Tibial nerve (tissue), 4 donors: ENCODE results near the gene MCHR1.

Source experiments
- EP300 ChIP-seq, 2 donors: sonication (generic); formaldehyde crosslinking; IDR thresholded peaks; one replicate each; pipeline ENCODE4 v1.6.1; 2017; ENCODE audit warnings: antibody characterized with exemption in 2 of 2, mild to moderate bottlenecking in 1 of 2
- POLR2A ChIP-seq, 2 donors: fragments of 450-650 bp; IDR thresholded peaks; one replicate each; pipeline ENCODE4 v1.6.1; 2017; ENCODE audit warnings: antibody characterized with exemption in 2 of 2, mild to moderate bottlenecking in 2 of 2, moderate library complexity in 2 of 2
- TF ChIP-seq, protein P1 (sequence below), 5 experiments: fragments of 200-600 bp in 3 of 5; fragments of 450-650 bp in 2 of 5; sonication (generic) in 3 of 5; IDR thresholded peaks; one replicate each; pipeline ENCODE4 v1.5.1; 2016 to 2019; ENCODE audit warnings: antibody characterized with exemption in 5 of 5, mild to moderate bottlenecking in 3 of 5, moderate library complexity in 2 of 5

GRCh38 chr22:40720538-40721256 is 41.4 kb downstream of the MCHR1 start:
- TF ChIP-seq, protein P1, sequence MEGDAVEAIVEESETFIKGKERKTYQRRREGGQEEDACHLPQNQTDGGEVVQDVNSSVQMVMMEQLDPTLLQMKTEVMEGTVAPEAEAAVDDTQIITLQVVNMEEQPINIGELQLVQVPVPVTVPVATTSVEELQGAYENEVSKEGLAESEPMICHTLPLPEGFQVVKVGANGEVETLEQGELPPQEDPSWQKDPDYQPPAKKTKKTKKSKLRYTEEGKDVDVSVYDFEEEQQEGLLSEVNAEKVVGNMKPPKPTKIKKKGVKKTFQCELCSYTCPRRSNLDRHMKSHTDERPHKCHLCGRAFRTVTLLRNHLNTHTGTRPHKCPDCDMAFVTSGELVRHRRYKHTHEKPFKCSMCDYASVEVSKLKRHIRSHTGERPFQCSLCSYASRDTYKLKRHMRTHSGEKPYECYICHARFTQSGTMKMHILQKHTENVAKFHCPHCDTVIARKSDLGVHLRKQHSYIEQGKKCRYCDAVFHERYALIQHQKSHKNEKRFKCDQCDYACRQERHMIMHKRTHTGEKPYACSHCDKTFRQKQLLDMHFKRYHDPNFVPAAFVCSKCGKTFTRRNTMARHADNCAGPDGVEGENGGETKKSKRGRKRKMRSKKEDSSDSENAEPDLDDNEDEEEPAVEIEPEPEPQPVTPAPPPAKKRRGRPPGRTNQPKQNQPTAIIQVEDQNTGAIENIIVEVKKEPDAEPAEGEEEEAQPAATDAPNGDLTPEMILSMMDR (IDR thresholded peaks at IDR 0.05) = no peak
- TF ChIP-seq POLR2A (IDR thresholded peaks at IDR 0.05) (no peak), EP300 (IDR thresholded peaks at IDR 0.05) (no peak)
